22Rv1 (cell line): ENCODE data around the gene DNAH1.

Experiments used
- ZFX ChIP-seq: fragments of 450-650 bp; IDR thresholded peaks from 2 replicates; pipeline ENCODE4 v1.6.1; 2017; ENCODE audit warnings: antibody characterized with exemption, borderline replicate concordance
- TF ChIP-seq, protein P1 (sequence below): fragments of 450-650 bp; IDR thresholded peaks from 2 replicates; pipeline ENCODE4 v1.5.1; 2017; ENCODE audit warnings: mild to moderate bottlenecking

DNA sequence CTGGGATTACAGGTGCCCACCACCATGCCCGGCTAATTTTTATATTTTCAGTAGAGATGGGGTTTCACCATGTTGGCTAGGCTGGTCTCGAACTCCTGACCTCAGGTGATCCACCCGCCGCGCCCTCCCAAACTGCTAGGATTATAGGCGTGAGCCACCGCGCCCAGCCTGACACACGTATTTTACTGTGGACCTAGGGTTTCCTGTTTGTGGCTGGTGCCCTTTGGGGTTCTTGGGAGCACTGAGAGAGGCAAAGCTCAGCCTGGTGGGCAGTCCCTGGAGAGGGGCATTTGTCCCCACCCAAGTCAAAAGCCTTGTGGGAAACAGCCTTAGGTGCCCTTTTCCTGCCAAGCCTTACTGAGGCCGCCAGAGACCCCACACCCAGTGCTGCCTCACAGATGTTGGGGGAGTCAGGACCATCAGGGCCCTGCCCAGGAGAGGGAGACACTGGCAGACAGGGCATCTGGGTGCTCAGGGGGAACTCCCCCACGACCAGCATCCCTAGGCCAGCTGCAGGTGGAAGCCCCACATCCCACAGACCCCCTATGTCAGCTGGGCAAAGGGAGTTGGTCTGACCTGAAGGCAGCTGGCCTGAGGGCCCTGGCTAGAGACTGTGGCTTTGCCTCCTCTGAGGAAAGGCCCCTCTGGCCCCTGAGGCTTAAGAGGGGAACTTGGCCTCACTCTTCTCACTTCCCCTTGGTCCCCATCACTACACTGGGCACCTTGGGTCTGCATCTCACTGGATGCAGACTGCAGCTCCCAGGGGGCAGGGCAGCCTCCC lies 35.1 kb downstream of the DNAH1 start:
- TF ChIP-seq, protein P1, sequence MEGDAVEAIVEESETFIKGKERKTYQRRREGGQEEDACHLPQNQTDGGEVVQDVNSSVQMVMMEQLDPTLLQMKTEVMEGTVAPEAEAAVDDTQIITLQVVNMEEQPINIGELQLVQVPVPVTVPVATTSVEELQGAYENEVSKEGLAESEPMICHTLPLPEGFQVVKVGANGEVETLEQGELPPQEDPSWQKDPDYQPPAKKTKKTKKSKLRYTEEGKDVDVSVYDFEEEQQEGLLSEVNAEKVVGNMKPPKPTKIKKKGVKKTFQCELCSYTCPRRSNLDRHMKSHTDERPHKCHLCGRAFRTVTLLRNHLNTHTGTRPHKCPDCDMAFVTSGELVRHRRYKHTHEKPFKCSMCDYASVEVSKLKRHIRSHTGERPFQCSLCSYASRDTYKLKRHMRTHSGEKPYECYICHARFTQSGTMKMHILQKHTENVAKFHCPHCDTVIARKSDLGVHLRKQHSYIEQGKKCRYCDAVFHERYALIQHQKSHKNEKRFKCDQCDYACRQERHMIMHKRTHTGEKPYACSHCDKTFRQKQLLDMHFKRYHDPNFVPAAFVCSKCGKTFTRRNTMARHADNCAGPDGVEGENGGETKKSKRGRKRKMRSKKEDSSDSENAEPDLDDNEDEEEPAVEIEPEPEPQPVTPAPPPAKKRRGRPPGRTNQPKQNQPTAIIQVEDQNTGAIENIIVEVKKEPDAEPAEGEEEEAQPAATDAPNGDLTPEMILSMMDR = no peak
- TF ChIP-seq ZFX = no peak
